Activated T-helper 2 cell treated with anti-CD3 and anti-CD28 coated beads, Interferon-gamma antibody, Interleukin-2, Interleukin-4, amounts not matched to agents 10 μg/mL and 5 μg/mL and 100 μg/mL, durations not matched to agents 14 hours and 24 hours and 36 hours (primary cell): ENCODE results near the gene TOMM40. TPM values are rescaled to one million over a fixed set of nuclear protein-coding genes. Genes with fewer than 3 reads are reported as not detected.
A peak's percentile ranks its signal among the peaks of the same experiment; 100 is the strongest.

Experiments used
- DNase-seq: peaks from one replicate; pipeline ENCODE4 v3.0.0; 2021; ENCODE audit warnings: low spot score
- H3K27ac Mint-ChIP-seq: one replicate; pipeline ENCODE4 v1.8.0; 2021; ENCODE audit warnings: mixed read lengths
- H3K27me3 Mint-ChIP-seq: one replicate; pipeline ENCODE4 v1.8.0; 2021; ENCODE audit warnings: low read depth, mixed read lengths
- H3K36me3 Mint-ChIP-seq: one replicate; pipeline ENCODE4 v1.8.0; 2021; ENCODE audit warnings: low read depth, mixed read lengths
- H3K4me1 Mint-ChIP-seq: one replicate; pipeline ENCODE4 v1.8.0; 2021; ENCODE audit warnings: low read depth, mixed read lengths
- H3K4me3 Mint-ChIP-seq: one replicate; pipeline ENCODE4 v1.8.0; 2021; ENCODE audit warnings: low read depth, mild to moderate bottlenecking, moderate library complexity, mixed read lengths
- H3K9me3 Mint-ChIP-seq: one replicate; pipeline ENCODE4 v1.8.0; 2021; ENCODE audit warnings: mixed read lengths
- intact Hi-C: fragments of 100-400 bp; cut with micrococcal nuclease; formaldehyde crosslinking; loops from one replicate; pipeline ENCODE4 v1.15.1; 2023
- total RNA-seq: library from RNA; stranded (reverse); gene quantifications from 2 replicates; pipeline ENCODE4 v1.2.3, GENCODE V29; 2022

The TOMM40 gene
- total RNA-seq, 1 donor from 2014 or later, result 152 TPM

DNA sequence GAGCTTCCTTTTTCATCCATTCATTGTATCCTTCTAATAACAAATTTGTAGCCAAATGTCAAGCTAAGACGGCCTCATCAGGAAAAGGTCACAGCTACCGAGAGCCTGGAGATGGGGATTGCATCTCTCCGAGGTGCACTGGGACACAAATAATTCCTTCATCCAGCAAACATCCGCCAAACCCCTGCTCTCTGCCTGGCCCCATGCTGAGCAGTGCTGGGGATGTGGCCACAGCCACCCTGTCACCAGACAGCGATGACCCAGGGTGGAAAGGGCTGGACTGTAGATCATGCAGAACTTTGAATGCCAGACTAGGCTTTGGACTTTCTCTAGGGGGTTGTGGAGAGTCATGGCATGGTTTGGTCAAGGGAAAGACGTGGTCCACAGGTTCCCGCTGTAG, 1.9 kb downstream of the TOMM40 start:
- Mint-ChIP-seq H3K4me3 (peak overlapping the region; percentile 95), H3K27me3 (no peaks in the 10 kb centered on the region), H3K4me1 (peaks cover 19% of the 10 kb centered on the region), H3K27ac (peak overlapping the region; percentile 54), H3K9me3 (peaks cover 4% of the 10 kb centered on the region), H3K36me3 (peaks cover 51% of the 10 kb centered on the region)
- DNase-seq, result no peak
- intact Hi-C loops, result no loop called here

DNA sequence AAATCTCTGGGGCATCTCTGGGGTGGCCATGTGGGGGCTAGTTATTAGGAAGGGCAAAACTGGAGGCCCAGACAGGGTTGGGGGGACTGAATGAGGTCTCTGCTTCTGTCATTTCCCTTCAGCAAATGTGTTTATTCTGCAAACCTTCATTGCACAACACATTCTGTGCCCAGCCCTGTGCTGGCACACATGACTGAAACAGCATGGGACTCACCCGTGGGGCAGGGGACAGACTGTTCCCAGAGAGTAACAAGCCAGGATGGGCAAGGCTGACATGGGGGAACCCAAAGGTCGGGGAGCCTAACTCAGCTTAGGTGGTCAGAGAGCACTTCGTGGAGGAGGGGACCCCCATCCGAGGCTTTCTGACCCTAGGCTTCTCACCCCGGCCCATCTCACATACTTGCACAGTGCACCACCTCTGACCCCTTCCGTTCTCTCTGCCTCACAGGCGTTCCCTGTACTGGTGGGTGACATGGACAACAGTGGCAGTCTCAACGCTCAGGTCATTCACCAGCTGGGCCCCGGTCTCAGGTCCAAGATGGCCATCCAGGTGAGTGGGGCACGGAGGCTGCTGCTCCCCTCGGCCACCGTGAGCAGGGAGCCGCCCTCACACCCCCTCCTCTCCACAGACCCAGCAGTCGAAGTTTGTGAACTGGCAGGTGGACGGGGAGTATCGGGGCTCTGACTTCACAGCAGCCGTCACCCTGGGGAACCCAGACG, 2.4 kb downstream of the TOMM40 start:
- no peak overlapping the region for H3K27ac Mint-ChIP-seq
- H3K27me3 Mint-ChIP-seq, result no peaks in the 10 kb centered on the region
- H3K9me3 Mint-ChIP-seq, result peaks cover 4% of the 10 kb centered on the region
- H3K4me3 Mint-ChIP-seq, result peak overlapping the region; percentile 95
- H3K36me3 Mint-ChIP-seq, result peaks cover 54% of the 10 kb centered on the region
- no peak for DNase-seq
- peaks cover 19% of the 10 kb centered on the region for H3K4me1 Mint-ChIP-seq
- intact Hi-C loops, result no loop called here

DNA sequence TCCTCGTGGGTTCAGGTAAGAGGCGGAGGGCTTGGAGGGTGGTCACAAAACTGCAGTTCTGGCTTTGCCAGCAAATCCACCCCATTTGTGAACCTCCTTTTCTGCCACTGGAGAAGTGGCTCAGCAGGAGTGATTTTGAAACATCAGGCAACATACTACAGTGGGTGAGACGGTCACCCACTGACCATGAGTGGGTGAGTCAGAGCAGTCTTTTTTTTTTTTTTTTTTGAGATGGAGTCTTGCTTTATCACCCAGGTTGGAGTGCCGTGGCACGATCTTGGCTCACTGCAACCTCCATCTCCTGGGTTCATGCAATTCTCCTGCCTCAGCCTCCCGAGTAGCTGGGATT, 3.0 kb downstream of the TOMM40 start:
- Mint-ChIP-seq H3K27ac (no peak overlapping the region), H3K9me3 (peaks cover 2% of the 10 kb centered on the region), H3K27me3 (no peaks in the 10 kb centered on the region), H3K4me3 (no peak overlapping the region), H3K4me1 (peaks cover 18% of the 10 kb centered on the region), H3K36me3 (peaks cover 54% of the 10 kb centered on the region)
- intact Hi-C loops, result no loop called here
- DNase-seq, result no peak

DNA sequence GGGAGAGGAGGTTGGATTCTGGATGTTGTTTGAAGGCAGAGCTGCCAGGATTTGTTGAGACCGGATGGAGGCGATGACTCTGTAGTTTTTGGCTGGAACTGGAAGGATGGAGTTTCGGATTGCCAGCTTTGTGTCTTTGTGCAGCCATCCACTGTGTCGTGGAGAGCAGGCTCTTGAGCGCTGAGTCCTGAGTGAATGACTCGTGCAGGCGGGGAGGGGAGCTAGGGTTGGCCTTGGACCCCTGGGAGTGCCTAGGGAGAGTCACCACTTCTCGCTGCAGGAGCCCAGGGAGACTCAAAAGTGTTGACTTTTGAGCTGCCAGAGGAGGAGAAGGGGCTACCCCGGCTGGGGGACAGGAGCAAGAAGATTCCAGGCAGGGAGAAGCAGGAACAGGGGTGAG, 3.9 kb downstream of the TOMM40 start:
- no peaks in the 10 kb centered on the region for H3K9me3 Mint-ChIP-seq
- DNase-seq, result no peak
- no peak overlapping the region for H3K4me3 Mint-ChIP-seq
- no peak overlapping the region for H3K27ac Mint-ChIP-seq
- no peaks in the 10 kb centered on the region for H3K27me3 Mint-ChIP-seq
- H3K4me1 Mint-ChIP-seq, result peaks cover 16% of the 10 kb centered on the region
- intact Hi-C loops, result no loop called here
- H3K36me3 Mint-ChIP-seq, result peaks cover 61% of the 10 kb centered on the region

DNA sequence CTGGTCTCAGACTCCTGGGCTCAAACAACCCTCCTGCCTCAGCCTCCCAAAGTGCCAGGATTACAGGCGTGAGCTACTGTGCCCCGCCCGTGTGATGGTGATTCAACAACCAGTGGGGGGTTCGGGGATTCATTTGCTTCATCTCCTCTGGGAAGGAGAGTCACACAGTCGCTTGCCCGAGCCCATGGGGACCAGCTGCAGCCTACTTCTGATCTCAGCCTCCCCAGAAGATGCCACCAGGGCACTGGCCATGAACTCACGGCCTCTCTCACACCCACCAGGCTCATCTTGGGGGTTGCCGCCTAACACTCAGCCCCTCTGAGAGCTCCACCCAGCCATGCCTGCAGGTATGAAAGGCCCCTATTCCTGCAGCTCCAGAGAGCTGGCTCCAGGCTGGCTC, 6.8 kb downstream of the TOMM40 start:
- H3K36me3 Mint-ChIP-seq, result peaks cover 69% of the 10 kb centered on the region
- DNase-seq, result no peak
- H3K27me3 Mint-ChIP-seq, result no peaks in the 10 kb centered on the region
- H3K4me1 Mint-ChIP-seq, result peaks cover 2% of the 10 kb centered on the region
- H3K9me3 Mint-ChIP-seq, result no peaks in the 10 kb centered on the region
- H3K27ac Mint-ChIP-seq, result no peak overlapping the region
- no peak overlapping the region for H3K4me3 Mint-ChIP-seq
- intact Hi-C loops, result no loop called here

DNA sequence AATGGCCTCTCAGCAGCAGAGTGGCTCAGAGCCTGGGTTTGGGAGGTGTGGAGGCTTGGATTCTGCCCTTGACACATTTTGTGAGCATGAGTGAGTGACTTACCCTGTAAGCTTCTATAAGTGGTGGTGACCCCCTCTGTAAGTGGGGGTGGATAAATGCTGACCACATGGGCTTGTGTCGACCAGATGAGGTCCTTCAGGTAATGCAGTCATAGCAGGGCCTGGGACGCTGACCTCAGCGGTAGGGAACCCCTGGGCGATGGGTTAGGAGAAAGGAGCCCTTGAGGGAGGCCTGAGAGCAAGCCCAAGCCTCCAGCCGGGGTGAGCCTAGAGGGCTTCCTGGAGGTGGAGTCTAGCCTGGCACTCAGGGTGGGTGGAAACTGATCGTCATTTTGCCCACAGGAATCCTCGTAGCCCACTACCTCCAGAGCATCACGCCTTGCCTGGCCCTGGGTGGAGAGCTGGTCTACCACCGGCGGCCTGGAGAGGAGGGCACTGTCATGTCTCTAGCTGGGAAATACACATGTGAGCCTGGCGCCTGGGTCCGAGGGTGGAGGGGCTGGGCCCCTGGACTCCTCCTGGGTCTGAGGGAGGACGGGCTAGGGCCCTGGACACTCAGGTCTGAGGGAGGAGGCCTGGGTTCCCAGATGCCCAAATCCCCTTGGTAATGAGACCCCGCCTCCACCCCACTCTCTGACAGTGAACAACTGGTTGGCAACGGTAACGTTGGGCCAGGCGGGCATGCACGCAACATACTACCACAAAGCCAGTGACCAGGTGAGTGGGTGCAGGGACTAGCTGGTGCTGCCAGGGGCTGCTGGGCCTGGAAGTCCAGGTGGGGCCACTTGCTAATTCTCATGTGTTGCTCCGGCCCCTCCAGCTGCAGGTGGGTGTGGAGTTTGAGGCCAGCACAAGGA, 9.5 kb downstream of the TOMM40 start:
- Mint-ChIP-seq H3K4me3 (no peak overlapping the region), H3K9me3 (no peaks in the 10 kb centered on the region), H3K27me3 (no peaks in the 10 kb centered on the region), H3K36me3 (peaks cover 56% of the 10 kb centered on the region), H3K4me1 (no peaks in the 10 kb centered on the region), H3K27ac (no peak overlapping the region)
- no peak for DNase-seq
- intact Hi-C loops, result no loop called here

DNA sequence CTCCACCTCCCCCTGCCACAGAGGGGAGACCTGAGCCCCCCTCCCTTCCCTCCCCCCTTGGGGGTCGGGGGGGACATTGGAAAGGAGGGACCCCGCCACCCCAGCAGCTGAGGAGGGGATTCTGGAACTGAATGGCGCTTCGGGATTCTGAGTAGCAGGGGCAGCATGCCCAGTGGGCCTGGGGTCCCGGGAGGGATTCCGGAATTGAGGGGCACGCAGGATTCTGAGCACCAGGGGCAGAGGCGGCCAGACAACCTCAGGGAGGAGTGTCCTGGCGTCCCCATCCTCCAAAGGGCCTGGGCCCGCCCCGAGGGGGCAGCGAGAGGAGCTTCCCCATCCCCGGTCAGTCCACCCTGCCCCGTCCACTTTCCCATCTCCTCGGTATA, 12.2 kb downstream of the TOMM40 start:
- no peaks in the 10 kb centered on the region for H3K9me3 Mint-ChIP-seq
- H3K27me3 Mint-ChIP-seq, result peaks cover 7% of the 10 kb centered on the region
- H3K4me3 Mint-ChIP-seq, result no peak overlapping the region
- no peak overlapping the region for H3K27ac Mint-ChIP-seq
- intact Hi-C loops, result loop anchor here (1.0 kb wide), 1 partner anchor 48 kb away; no protein-coding TSS in a partner anchor
- no peak for DNase-seq
- peaks cover 5% of the 10 kb centered on the region for H3K4me1 Mint-ChIP-seq
- H3K36me3 Mint-ChIP-seq, result peaks cover 39% of the 10 kb centered on the region

DNA sequence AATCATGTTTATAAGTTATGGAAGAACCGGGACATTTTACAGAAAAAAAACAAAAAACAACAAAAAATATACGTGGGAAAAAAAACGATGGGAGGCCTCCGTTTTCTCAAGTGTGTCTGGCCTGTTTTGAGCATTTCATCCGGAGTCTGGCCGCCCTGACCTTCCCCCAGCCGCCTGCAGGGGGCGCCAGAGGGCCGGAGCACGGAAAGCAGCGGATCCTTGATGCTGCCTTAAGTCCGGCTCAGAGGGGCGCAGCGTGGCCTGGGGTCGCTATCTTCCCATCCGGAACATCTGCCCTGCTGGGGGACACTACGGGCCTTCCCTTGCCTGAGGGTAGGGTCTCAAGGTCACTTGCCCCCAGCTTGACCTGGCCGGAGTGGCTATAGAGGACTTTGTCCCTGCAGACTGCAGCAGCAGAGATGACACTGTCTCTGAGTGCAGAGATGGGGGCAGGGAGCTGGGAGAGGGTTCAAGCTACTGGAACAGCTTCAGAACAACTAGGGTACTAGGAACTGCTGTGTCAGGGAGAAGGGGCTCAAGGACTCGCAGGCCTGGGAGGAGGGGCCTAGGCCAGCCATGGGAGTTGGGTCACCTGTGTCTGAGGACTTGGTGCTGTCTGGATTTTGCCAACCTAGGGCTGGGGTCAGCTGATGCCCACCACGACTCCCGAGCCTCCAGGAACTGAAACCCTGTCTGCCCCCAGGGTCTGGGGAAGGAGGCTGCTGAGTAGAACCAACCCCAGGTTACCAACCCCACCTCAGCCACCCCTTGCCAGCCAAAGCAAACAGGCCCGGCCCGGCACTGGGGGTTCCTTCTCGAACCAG, 12.8 kb downstream of the TOMM40 start:
- peaks cover 7% of the 10 kb centered on the region for H3K27me3 Mint-ChIP-seq
- DNase-seq, result peak; percentile 62
- H3K36me3 Mint-ChIP-seq, result peaks cover 38% of the 10 kb centered on the region
- intact Hi-C loops, result loop anchor here (1.0 kb wide), 1 partner anchor 47 kb away; no protein-coding TSS in a partner anchor
- no peak overlapping the region for H3K4me3 Mint-ChIP-seq
- H3K27ac Mint-ChIP-seq, result no peak overlapping the region
- H3K4me1 Mint-ChIP-seq, result peaks cover 5% of the 10 kb centered on the region
- H3K9me3 Mint-ChIP-seq, result no peaks in the 10 kb centered on the region

DNA sequence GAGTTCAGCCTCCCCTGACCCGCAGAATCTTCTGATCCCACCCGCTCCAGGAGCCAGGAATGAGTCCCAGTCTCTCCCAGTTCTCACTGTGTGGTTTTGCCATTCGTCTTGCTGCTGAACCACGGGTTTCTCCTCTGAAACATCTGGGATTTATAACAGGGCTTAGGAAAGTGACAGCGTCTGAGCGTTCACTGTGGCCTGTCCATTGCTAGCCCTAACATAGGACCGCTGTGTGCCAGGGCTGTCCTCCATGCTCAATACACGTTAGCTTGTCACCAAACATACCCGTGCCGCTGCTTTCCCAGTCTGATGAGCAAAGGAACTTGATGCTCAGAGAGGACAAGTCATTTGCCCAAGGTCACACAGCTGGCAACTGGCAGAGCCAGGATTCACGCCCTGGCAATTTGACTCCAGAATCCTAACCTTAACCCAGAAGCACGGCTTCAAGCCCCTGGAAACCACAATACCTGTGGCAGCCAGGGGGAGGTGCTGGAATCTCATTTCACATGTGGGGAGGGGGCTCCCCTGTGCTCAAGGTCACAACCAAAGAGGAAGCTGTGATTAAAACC, 13.5 kb downstream of the TOMM40 start:
- H3K4me3 Mint-ChIP-seq, result no peak overlapping the region
- no peak overlapping the region for H3K27ac Mint-ChIP-seq

DNA sequence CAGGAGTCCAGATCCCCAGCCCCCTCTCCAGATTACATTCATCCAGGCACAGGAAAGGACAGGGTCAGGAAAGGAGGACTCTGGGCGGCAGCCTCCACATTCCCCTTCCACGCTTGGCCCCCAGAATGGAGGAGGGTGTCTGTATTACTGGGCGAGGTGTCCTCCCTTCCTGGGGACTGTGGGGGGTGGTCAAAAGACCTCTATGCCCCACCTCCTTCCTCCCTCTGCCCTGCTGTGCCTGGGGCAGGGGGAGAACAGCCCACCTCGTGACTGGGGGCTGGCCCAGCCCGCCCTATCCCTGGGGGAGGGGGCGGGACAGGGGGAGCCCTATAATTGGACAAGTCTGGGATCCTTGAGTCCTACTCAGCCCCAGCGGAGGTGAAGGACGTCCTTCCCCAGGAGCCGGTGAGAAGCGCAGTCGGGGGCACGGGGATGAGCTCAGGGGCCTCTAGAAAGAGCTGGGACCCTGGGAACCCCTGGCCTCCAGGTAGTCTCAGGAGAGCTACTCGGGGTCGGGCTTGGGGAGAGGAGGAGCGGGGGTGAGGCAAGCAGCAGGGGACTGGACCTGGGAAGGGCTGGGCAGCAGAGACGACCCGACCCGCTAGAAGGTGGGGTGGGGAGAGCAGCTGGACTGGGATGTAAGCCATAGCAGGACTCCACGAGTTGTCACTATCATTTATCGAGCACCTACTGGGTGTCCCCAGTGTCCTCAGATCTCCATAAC, 14.5 kb downstream of the TOMM40 start, which contains the start of gene APOE:
APOE (plus strand) TSS at position 360 of the 724 bp plus-strand sequence. CDS start 829 bp downstream, outside the sequence.
- H3K4me3 Mint-ChIP-seq, result no peak within 1 kb of the TSS
- peaks cover 24% of the 10 kb centered on the region for H3K36me3 Mint-ChIP-seq
- H3K4me1 Mint-ChIP-seq, result peaks cover 9% of the 10 kb centered on the region
- H3K27ac Mint-ChIP-seq, result no peak within 1 kb of the TSS
- intact Hi-C loops, result no loop called here
- no peaks in the 10 kb centered on the region for H3K9me3 Mint-ChIP-seq
- DNase-seq, result no peak
- H3K27me3 Mint-ChIP-seq, result peaks cover 7% of the 10 kb centered on the region

More for the DNA sequence above, 13.5 kb downstream of the TOMM40 start:
- no peak for DNase-seq
- H3K27me3 Mint-ChIP-seq, result peaks cover 7% of the 10 kb centered on the region
- peaks cover 34% of the 10 kb centered on the region for H3K36me3 Mint-ChIP-seq
- H3K9me3 Mint-ChIP-seq, result no peaks in the 10 kb centered on the region
- H3K4me1 Mint-ChIP-seq, result peaks cover 5% of the 10 kb centered on the region
- intact Hi-C loops, result no loop called here

DNA sequence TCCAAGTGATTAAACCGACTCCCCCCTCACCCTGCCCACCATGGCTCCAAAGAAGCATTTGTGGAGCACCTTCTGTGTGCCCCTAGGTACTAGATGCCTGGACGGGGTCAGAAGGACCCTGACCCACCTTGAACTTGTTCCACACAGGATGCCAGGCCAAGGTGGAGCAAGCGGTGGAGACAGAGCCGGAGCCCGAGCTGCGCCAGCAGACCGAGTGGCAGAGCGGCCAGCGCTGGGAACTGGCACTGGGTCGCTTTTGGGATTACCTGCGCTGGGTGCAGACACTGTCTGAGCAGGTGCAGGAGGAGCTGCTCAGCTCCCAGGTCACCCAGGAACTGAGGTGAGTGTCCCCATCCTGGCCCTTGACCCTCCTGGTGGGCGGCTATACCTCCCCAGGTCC, 16.6 kb downstream of the TOMM40 start:
- H3K36me3 Mint-ChIP-seq, result peaks cover 12% of the 10 kb centered on the region
- H3K27me3 Mint-ChIP-seq, result peaks cover 10% of the 10 kb centered on the region
- intact Hi-C loops, result no loop called here
- peaks cover 15% of the 10 kb centered on the region for H3K4me1 Mint-ChIP-seq
- no peak overlapping the region for H3K27ac Mint-ChIP-seq
- no peak for DNase-seq
- no peaks in the 10 kb centered on the region for H3K9me3 Mint-ChIP-seq
- no peak overlapping the region for H3K4me3 Mint-ChIP-seq
